Trophoblast cell (in vitro differentiated cells and primary cell): Measurements from ENCODE around the gene SFSWAP.
"Not testable (repeated sequence)": the region's sequence is repeated elsewhere in the genome, so short reads cannot be mapped to it uniquely, and the experiment has no call there.

Experiments
- DNase-seq, 2 donors: peaks; one replicate each; pipeline ENCODE4 v3.0.0-alpha.2; 2016
- H2AFZ ChIP-seq: 2 replicates; pipeline ENCODE4 v1.6.1; 2013; ENCODE audit warnings: low read length, moderate library complexity, mild to moderate bottlenecking; ENCODE audit not compliant: insufficient read depth, poor library complexity
- H2AK5ac ChIP-seq: 2 replicates; pipeline ENCODE4 v1.6.1; 2013; ENCODE audit warnings: mild to moderate bottlenecking, low read length
- H2BK120ac ChIP-seq: 2 replicates; pipeline ENCODE4 v1.6.1; 2013; ENCODE audit warnings: low read length, mild to moderate bottlenecking, moderate library complexity; ENCODE audit not compliant: insufficient read depth, poor library complexity
- H2BK12ac ChIP-seq: 2 replicates; pipeline ENCODE4 v1.6.1; 2013; ENCODE audit warnings: mild to moderate bottlenecking, low read length, moderate library complexity
- H2BK5ac ChIP-seq: 2 replicates; pipeline ENCODE4 v1.6.1; 2013; ENCODE audit warnings: low read length, low read depth, moderate library complexity, mild to moderate bottlenecking; ENCODE audit not compliant: poor library complexity
- H3K14ac ChIP-seq: 2 replicates; pipeline ENCODE4 v1.6.1; 2013; ENCODE audit warnings: mild to moderate bottlenecking, low read length
- H3K18ac ChIP-seq: 2 replicates; pipeline ENCODE4 v1.6.1; 2013; ENCODE audit warnings: mild to moderate bottlenecking, low read length
- H3K23ac ChIP-seq: 2 replicates; pipeline ENCODE4 v1.6.1; 2013; ENCODE audit warnings: low read length
- H3K27ac ChIP-seq: 2 replicates; pipeline ENCODE4 v1.5.1; 2013; ENCODE audit warnings: low read depth, mild to moderate bottlenecking, inconsistent platforms, low read length, moderate library complexity
- H3K27me3 ChIP-seq: 2 replicates; pipeline ENCODE4 v1.6.1; 2013; ENCODE audit warnings: inconsistent platforms, mild to moderate bottlenecking, low read length, moderate library complexity; ENCODE audit not compliant: insufficient read depth
- H3K36me3 ChIP-seq, 2 experiments: 1 replicate in 1 of 2; 2 replicates in 1 of 2; pipeline ENCODE4 v1.6.1; 2013; ENCODE audit warnings: low read length in 2 of 2, mild to moderate bottlenecking in 2 of 2, moderate library complexity in 1 of 2; ENCODE audit not compliant: insufficient read depth in 2 of 2, control insufficient read depth in 1 of 2
- H3K4ac ChIP-seq: 2 replicates; pipeline ENCODE4 v1.6.1; 2013; ENCODE audit warnings: low read depth, mild to moderate bottlenecking, low read length, moderate library complexity
- H3K4me1 ChIP-seq, 2 experiments: 1 replicate in 1 of 2; 2 replicates in 1 of 2; pipeline ENCODE4 v1.6.1; 2013; ENCODE audit warnings: low read length in 2 of 2, mild to moderate bottlenecking in 2 of 2, moderate library complexity in 1 of 2; ENCODE audit not compliant: insufficient read depth in 2 of 2, control insufficient read depth in 1 of 2
- H3K4me2 ChIP-seq: 2 replicates; pipeline ENCODE4 v1.6.1; 2013; ENCODE audit warnings: inconsistent platforms, mild to moderate bottlenecking, low read length, moderate library complexity
- H3K4me3 ChIP-seq: 2 replicates; pipeline ENCODE4 v1.5.1; 2013; ENCODE audit warnings: mild to moderate bottlenecking, low read depth, low read length, inconsistent platforms
- H3K79me1 ChIP-seq: one replicate; pipeline ENCODE4 v1.6.1; 2013; ENCODE audit warnings: low read length
- H3K79me2 ChIP-seq: 2 replicates; pipeline ENCODE4 v1.6.1; 2013; ENCODE audit warnings: low read length, mild to moderate bottlenecking; ENCODE audit not compliant: control insufficient read depth, insufficient read depth, poor library complexity
- H3K9ac ChIP-seq: 2 replicates; pipeline ENCODE4 v1.6.1; 2013; ENCODE audit warnings: mild to moderate bottlenecking, low read length
- H3K9me3 ChIP-seq: 2 replicates; pipeline ENCODE4 v1.6.1; 2013; ENCODE audit warnings: low read depth, mild to moderate bottlenecking, control low read depth, inconsistent platforms, low read length; ENCODE audit not compliant: insufficient read depth
- H4K12ac ChIP-seq: 2 replicates; pipeline ENCODE4 v1.6.1; 2013; ENCODE audit warnings: low read depth, mild to moderate bottlenecking, low read length, moderate library complexity
- H4K8ac ChIP-seq: 2 replicates; pipeline ENCODE4 v1.6.1; 2013; ENCODE audit warnings: low read depth, mild to moderate bottlenecking, low read length, moderate library complexity
- H4K91ac ChIP-seq: one replicate; pipeline ENCODE4 v1.6.1; 2013; ENCODE audit warnings: low read depth, mild to moderate bottlenecking, low read length, moderate library complexity
- WGBS: extraction: QIAGEN DNeasy Blood & Tissue Kit; methylation state at CpG from one replicate; pipeline ENCODE4 v1.1.7; 2013; ENCODE audit warnings: missing lambda C conversion rate; ENCODE audit not compliant: insufficient read length, insufficient coverage; ENCODE audit errors: extremely low coverage; 5-methylcytosine and 5-hydroxymethylcytosine counted together

SFSWAP gene

DNA sequence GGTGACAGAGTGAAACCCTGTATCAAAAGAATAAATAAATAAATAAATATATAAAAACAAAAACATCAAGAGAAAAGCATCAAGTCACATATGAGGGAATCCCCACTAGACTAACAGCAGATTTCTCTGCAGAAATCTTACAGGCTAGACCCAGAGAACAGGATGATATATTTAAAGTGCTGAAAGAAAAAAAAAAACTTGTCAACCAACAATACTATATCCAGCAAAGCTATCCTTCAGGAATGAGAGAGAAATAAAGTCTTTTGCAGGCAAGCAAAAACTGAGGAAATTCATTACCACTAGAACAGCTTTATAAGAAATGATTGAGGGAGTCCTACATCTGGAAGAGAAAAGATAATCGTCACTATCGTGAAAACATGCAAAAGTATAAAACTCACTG, 6.4 kb upstream of the SFSWAP start:
- peaks cover 12% of the 10 kb centered on the region for H3K9me3 ChIP-seq
- no peak overlapping the region for H3K27ac ChIP-seq
- H2BK120ac ChIP-seq = no peak overlapping the region
- H3K18ac ChIP-seq = no peak overlapping the region
- no peaks in the 10 kb centered on the region for H3K4me1 ChIP-seq
- H4K12ac ChIP-seq = no peak overlapping the region
- no peaks in the 10 kb centered on the region for H3K27me3 ChIP-seq
- H2AFZ ChIP-seq = no peak overlapping the region
- H3K4me3 ChIP-seq = no peak overlapping the region
- H2BK5ac ChIP-seq = no peak overlapping the region
- H3K14ac ChIP-seq = no peak overlapping the region
- no peaks in the 10 kb centered on the region for H3K79me1 ChIP-seq
- no peak overlapping the region for H3K4me2 ChIP-seq
- DNase-seq = no peak
- no peak overlapping the region for H2AK5ac ChIP-seq
- no peaks in the 10 kb centered on the region for H3K79me2 ChIP-seq
- H3K4ac ChIP-seq = no peak overlapping the region
- no peaks in the 10 kb centered on the region for H3K36me3 ChIP-seq
- no peak overlapping the region for H4K8ac ChIP-seq
- no peak overlapping the region for H4K91ac ChIP-seq
- H2BK12ac ChIP-seq = no peak overlapping the region
- no peak overlapping the region for H3K23ac ChIP-seq
- no peak overlapping the region for H3K9ac ChIP-seq
- no CpG with 5 or more reads among the region's 2 CpGs for WGBS

DNA sequence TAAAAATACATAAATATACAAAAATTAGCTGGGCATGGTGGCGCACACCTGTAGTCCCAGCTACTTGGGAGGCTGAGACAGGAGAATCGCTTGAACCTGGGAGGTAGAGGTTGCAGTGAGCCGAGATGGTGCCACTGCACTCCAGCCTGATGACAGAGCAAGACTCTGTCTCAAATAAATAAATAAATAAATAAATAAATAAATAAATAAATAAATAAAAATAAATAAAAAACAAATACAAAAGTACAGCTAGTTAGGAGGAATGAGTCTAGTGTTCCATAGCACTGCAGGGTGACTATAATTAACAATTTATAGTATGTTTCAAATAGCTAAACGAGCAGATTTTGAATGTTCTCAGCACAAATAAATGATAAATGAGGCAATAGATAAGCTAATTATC, 4.2 kb upstream of the SFSWAP start:
- WGBS = no CpG with 5 or more reads among the region's 4 CpGs
- H3K4me1 ChIP-seq, H3K27me3 ChIP-seq, H2AK5ac ChIP-seq, H2BK120ac ChIP-seq, H4K12ac ChIP-seq, H3K36me3 ChIP-seq, H2BK5ac ChIP-seq, H4K8ac ChIP-seq, H2BK12ac ChIP-seq, H3K14ac ChIP-seq, DNase-seq, H3K18ac ChIP-seq, H3K23ac ChIP-seq, H3K4me3 ChIP-seq, H3K27ac ChIP-seq, H3K79me1 ChIP-seq, H2AFZ ChIP-seq, H3K9ac ChIP-seq, H3K4me2 ChIP-seq, H4K91ac ChIP-seq, H3K4ac ChIP-seq: not testable (repeated sequence)
- peaks cover 12% of the 10 kb centered on the region for H3K9me3 ChIP-seq
- peaks cover 12% of the 10 kb centered on the region for H3K79me2 ChIP-seq

DNA sequence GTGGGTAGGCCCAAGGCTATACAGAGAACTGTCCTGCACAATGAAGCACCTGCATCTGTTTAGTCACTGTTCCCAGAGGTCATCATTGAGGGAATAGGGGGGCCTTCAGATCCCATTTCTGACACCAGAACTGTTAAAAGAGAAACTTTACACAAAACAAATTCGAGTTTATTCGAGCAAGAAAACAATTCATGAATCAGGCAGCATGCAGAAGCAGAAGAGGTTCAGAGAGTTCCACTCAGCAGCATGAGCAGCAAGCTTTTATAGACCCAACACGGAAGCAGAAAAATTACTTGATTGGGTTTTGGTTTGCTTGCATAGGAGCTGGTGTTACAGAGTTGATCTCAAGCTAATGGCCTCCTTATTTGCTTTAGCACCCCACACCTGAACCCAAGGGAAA, 1.7 kb upstream of the SFSWAP start:
- Histone ChIP-seq H2BK5ac (no peak overlapping the region), H2BK12ac (no peak overlapping the region)
- WGBS = no CpG with 5 or more reads among the region's 3 CpGs

DNA sequence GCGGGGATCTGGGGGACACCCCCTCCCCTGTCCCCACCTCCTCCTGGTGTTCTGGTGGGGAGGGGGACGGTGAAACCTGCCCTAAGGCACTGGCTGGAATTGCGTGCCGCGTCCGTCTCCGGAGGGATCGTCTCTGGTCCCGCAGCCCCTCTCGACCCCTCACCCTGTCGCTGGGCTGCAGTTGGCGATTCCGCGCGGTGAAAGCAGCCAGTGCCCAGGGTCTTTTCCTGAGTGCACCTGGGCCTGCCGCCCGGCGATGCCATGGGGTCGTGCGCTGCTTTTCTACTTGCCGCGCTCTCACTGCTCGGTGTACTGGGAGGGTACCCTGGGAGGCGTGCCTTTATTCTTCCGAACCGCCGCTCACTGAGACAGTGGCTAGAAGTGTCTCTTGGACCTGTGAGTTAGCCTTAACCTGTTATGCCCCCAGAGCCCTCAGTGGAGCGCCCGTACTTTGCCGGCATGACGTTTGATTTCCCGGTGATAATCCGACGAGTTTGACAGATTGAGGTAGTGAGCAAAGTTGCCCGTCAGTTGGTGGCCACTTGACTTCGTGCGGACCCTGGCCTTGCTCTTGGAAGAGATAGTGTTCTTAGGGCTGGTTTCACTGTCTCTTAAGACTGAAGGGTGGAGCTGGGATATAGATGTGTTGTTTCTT, 788 bp downstream of the SFSWAP start:
- peak overlapping the region; percentile 93 for H3K9ac ChIP-seq
- peak overlapping the region; percentile 62 for H2AK5ac ChIP-seq
- H2BK120ac ChIP-seq = no peak overlapping the region
- no peaks in the 10 kb centered on the region for H3K9me3 ChIP-seq
- H3K36me3 ChIP-seq = peaks cover 11 to 15% of the 10 kb centered on the region in 2 experiments
- no peaks in the 10 kb centered on the region for H3K27me3 ChIP-seq
- H3K18ac ChIP-seq = no peak overlapping the region
- peaks cover 14% of the 10 kb centered on the region for H3K79me2 ChIP-seq
- H2BK5ac ChIP-seq = no peak overlapping the region
- no peak overlapping the region for H3K27ac ChIP-seq
- H4K8ac ChIP-seq = peak overlapping the region; percentile 100
- H4K91ac ChIP-seq = peak overlapping the region; percentile 70
- peak overlapping the region; percentile 78 for H3K14ac ChIP-seq
- H2AFZ ChIP-seq = peak overlapping the region; percentile 67
- peaks cover 3 to 14% of the 10 kb centered on the region in 2 experiments for H3K4me1 ChIP-seq
- peak overlapping the region; percentile 99 for H4K12ac ChIP-seq
- peak in 1 of 2 donors; percentile 40 for DNase-seq
- peak overlapping the region; percentile 99 for H3K4me3 ChIP-seq
- H2BK12ac ChIP-seq = no peak overlapping the region
- peak overlapping the region; percentile 82 for H3K4me2 ChIP-seq
- H3K4ac ChIP-seq = peak overlapping the region; percentile 83
- H3K23ac ChIP-seq = no peak overlapping the region
- peaks cover 10% of the 10 kb centered on the region for H3K79me1 ChIP-seq
- no CpG with 5 or more reads among the region's 37 CpGs for WGBS

More for the DNA sequence above, 1.7 kb upstream of the SFSWAP start:
- Histone ChIP-seq H3K18ac (no peak overlapping the region), H3K4ac (no peak overlapping the region), H3K36me3 (peaks cover 2 to 3% of the 10 kb centered on the region in 2 experiments), H3K4me3 (no peak overlapping the region), H4K91ac (no peak overlapping the region), H3K27ac (no peak overlapping the region), H3K14ac (no peak overlapping the region), H3K79me2 (peaks cover 14% of the 10 kb centered on the region), H3K27me3 (no peaks in the 10 kb centered on the region), H4K12ac (no peak overlapping the region), H2AFZ (no peak overlapping the region), H3K4me1 (peaks cover 3 to 14% of the 10 kb centered on the region in 2 experiments), H3K9ac (no peak overlapping the region), H2BK120ac (no peak overlapping the region), H3K4me2 (no peak overlapping the region), H3K79me1 (peaks cover 10% of the 10 kb centered on the region), H3K23ac (no peak overlapping the region), H2AK5ac (no peak overlapping the region), H3K9me3 (peaks cover 3% of the 10 kb centered on the region), H4K8ac (no peak overlapping the region)
- DNase-seq = no peak
